ENCODE measurements around the gene RNPEP.
"Not testable (repeated sequence)": the region's sequence is repeated elsewhere in the genome, so short reads cannot be mapped to it uniquely, and the experiment has no call there.

Gene RNPEP

GRCh38 chr1:201955009-201955728 lies 27.3 kb upstream of the RNPEP start, which contains the start of gene TIMM17A:
Gene TIMM17A (plus strand): TSS chr1:201955503. CDS start chr1:201955527, 24 bp downstream.
- DNase-seq, result peak; percentile 95 to 99 (median 98)
- intact Hi-C loops (cut with DNase I), result loop anchor here (5.0 kb wide), 2 partner anchors 68 to 128 kb away; partner anchors contain the start of genes IPO9 and SHISA4

DNA sequence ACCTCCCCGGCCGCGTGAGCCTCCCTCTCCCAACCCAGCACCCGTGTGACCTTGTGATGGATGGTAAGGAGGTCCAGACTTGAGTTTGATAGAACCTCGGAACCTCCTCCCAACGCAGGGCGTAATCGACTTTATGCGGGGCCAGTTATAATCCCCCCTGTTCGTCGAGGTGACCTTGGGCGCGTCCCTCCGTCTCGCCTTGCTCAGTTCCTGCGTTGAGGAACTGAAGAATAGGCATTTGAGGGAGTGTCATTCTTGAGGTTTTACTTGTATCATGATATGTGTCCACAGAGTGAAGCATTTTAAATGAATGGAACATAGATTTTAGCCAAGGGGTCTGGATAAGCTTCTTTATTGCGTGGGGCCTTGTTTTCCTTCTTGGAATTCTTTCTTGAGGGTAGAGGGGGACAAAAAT lies 26.7 kb upstream of the RNPEP start:
- intact Hi-C loops (cut with DNase I), result loop anchor here (5.0 kb wide), 2 partner anchors 68 to 128 kb away; partner anchors contain the start of genes IPO9 and SHISA4

DNA sequence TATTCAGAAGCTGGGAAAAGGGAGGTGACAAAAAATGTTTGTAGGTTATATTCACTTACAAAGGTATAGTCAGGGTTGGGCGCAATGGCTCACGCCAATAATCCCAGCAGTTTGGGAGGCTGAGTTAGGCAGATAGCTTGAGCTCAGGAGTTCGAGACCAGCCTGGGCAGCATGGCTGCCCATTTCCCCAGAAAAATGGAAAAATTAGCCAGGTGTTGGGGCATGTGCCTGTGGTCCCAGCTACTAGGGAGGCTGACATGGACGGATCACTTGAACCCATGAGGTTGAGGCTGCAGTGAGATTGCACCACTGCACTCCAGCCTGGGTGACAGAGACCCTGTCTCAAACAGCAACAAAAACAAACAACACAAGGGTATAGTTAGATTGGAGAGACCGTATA lies 24.1 kb upstream of the RNPEP start:
- intact Hi-C loops (cut with DNase I), result loop anchor here (5.0 kb wide), 2 partner anchors 71 to 131 kb away; partner anchors contain the start of genes IPO9 and SHISA4
- no peak for DNase-seq

More for the DNA sequence above, 26.7 kb upstream of the RNPEP start:
- DNase-seq, result no peak

GRCh38 chr1:201962382-201962781 lies 20.1 kb upstream of the RNPEP start:
- DNase-seq; intact Hi-C loops (cut with DNase I): not testable (repeated sequence)

GRCh38 chr1:201964261-201964660 lies 18.2 kb upstream of the RNPEP start:
- intact Hi-C loops (cut with DNase I), result no loop called here
- no peak for DNase-seq

DNA sequence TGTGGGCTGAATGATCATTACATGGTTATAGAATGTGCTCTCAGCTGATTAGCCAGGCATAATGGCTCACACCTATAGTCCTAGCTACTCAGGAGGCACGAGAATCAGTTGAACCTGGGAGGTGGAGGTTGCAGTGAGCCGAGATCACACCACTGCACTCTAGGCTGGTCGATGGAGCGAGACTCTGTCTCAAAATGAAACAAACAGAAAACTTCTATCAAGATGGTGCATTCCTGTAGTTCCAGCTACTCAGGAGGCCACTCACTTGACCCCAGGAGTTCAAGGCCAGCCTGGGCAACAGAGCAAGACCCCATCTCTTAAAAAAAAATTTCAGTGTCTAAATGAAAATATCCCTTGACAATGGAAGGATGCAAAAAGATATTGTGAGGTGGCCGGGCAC lies 16.3 kb upstream of the RNPEP start:
- no peak for DNase-seq

DNA sequence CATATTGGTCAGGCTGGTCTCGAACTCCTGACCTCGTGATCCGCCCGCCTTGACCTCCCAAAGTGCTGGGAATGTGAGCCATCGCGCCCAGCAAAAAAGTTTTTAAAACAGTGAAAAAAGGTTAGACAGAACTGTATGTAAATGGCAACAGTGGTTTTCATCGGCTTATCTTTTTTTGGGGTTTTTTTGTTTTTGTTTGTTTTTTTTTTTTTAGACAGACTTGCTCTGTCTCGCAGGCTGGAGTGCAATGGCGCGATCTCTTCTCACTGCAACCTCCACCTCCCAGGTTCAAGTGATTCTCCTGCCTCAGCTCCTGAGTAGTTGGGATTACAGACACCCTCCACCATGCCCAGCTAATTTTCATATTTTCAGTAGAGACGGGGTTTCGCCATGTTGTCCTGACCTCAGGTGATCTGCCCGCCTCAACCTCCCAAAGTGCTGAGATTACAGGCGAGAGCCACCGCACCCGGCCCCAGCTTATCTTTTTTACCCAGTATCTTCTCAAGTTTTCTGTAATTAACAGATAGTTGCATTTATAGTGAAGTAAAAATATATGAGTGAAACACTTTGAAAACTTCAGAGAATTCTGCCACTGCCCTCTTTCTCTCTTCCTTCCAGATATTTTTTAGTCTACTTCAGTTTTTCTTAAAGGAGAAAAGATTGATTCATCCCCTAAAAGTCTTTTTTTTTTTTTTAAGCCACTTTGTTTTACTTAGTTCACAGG lies 14.1 kb upstream of the RNPEP start:
- intact Hi-C loops (cut with DNase I), result no loop called here

More for the DNA sequence above, 16.3 kb upstream of the RNPEP start:
- intact Hi-C loops (cut with DNase I), result no loop called here

GRCh38 chr1:201970334-201971159 lies 11.9 kb upstream of the RNPEP start:
- no peak for DNase-seq
- intact Hi-C loops (cut with DNase I), result loop anchor here (5.0 kb wide), 2 partner anchors 78 to 93 kb away; no protein-coding TSS in a partner anchor

More for the DNA sequence above, 14.1 kb upstream of the RNPEP start:
- no peak for DNase-seq

- intact Hi-C loops (cut with DNase I), result no loop called here
- peak in 41 of 42 donors; percentile 41 to 90 (median 78) for DNase-seq
Observed at GRCh38 chr1:201982082-201982622, 296 bp upstream of the RNPEP start.

- intact Hi-C loops (cut with DNase I), result no loop called here
- no peak for DNase-seq
Observed at GRCh38 chr1:201983380-201983805, 945 bp downstream of the RNPEP start.

DNA sequence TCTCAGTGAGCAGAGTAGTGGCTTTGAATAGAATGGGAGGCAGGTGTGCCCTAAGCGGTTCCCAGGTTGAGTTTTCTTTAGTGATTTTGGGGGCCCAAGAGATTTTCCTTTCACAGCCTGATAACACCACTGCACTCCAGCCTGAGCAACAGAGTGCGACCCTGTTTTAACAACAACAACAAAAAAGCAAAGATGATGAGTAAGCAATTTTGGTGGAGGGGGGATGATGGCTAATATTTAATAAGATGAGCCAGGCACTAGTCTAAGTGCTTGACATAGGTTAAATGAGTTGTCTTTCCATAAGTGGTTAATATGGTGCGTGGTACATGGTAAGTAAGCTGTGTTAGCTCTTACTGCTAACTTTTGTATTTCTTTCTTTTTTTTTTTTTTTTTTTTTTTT lies 2.0 kb downstream of the RNPEP start:
- intact Hi-C loops (cut with DNase I), result no loop called here
- no peak for DNase-seq

DNA sequence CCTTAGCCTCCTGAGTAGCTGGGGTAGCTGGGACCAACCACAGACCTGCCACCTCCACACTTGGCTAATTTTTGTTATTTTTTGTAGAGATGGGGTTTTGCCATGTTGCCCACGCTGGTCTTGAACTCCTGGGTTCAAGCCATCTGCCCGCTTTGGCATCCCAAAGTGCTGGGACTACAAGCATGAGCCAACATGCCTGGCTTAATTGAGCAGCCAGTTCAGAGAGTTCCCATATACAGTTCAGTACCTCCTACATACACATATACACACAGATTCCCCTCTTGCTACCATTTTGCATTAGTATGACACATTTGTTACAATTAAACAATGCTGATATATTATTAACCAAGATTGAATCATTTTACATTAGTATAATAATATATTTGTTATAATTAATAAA lies 2.9 kb downstream of the RNPEP start:
- intact Hi-C loops (cut with DNase I), result no loop called here
- no peak for DNase-seq

DNA sequence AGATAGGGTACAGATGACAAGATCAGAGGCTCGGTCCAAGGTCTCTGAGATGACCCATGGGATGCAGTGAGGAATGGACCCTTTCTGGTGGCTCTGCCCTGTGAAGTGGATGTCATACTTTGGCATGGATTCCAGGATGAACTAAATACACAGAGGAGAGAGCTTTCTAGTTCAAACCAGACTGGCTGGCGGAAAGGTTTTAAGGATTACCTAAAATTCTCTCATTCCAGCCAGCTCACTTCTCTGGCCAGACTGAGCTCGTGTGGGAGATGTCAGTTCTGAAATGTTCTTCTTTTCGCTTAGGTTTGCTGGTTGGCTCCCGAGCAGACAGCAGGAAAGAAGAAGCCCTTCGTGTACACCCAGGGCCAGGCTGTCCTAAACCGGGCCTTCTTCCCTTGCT lies 6.2 kb downstream of the RNPEP start:
- peak in 1 of 42 donors; percentile 21 for DNase-seq
- intact Hi-C loops (cut with DNase I), result no loop called here

DNA sequence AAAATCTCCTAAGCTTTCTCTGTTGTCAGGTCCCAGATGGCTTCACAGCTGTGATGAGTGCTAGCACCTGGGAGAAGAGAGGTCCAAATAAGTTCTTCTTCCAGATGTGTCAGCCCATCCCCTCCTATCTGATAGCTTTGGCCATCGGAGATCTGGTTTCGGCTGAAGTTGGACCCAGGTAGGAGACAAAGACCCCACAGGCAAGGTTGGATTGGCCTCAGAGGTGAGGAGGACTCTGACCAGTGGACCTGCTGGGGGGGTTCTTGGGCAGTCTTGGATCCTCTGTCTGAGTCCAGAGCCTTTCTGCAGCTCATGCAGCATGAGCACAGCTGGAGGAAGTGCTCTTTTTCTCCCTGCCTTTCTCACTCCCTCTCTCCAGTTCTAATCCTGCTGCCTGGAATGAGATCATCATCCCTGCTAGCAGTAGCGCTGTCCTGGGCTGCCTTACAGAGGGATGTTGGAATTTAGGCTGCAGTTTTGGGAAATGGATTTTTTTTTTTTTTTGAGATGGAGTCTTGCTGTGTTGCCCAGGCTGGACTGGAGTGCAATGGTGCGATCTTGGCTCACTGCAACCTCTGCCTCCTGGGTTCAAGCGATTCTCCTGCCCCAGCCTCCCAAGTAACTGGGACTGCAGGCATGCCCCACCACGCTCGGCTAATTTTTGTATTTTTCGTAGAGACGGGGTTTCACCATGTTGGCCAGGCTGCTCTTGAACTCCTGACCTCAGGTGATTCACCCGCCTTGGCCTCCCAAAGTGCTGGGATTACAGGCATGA lies 7.1 kb downstream of the RNPEP start:
- intact Hi-C loops (cut with DNase I), result no loop called here
- DNase-seq, result peak in 2 of 42 donors; percentile 2 to 12

- peak in 1 of 42 donors; percentile 2 for DNase-seq
- intact Hi-C loops (cut with DNase I), result no loop called here
Observed at GRCh38 chr1:201990427-201990826, 8.0 kb downstream of the RNPEP start.

DNA sequence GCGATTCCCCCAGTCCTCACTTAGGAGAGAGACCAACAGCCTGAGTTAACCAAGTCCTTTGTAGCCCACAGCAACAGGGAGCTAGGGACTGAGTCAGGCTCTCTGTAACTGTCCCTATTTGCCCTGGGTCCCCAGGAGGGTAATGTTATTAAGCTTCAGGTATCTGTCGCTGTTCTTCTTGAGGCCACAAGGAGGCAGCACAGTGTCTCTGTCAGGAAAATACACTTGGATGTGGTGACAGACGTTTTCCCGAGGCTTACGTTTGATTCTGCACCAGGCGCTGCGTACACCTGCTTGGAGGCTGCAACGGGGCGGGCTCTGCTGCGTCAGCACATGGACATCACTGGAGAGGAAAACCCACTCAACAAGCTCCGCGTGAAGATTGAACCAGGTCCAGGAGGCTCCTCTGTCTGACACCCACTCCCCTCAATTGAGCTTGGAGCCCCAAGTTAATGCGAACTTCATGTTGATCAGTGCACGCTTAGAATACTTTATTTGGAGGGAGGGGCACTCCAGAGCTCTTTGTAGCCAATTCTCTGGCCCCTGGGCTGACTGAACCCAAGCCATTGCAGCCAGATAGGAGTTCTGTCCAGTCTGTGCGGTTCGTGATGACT lies 17.3 kb downstream of the RNPEP start:
- intact Hi-C loops (cut with DNase I), result no loop called here
- DNase-seq, result peak in 40 of 42 donors; percentile 12 to 80 (median 54)

- intact Hi-C loops (cut with DNase I), result no loop called here
- no peak for DNase-seq
Observed at GRCh38 chr1:202002507-202002906, 20.1 kb downstream of the RNPEP start.

DNA sequence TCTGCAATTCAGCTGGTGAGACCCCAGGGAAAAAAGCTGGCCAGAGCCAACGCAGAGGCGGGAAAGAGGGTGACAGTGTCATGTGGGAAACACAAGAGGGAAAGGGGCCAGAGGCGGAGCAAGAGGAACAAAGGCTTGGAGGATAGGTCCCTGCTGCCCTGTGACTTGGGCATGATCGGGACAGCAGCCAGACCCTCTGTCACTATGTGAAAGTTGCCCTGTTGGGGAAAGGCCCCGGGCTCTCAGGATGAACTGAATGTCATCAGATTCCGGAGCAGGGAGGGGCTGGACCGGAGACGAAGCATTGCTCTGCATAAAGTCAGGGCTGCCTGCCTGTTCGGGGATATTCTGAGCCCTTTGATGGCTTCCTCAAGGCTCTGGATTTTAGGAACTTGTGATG lies 22.3 kb downstream of the RNPEP start:
- intact Hi-C loops (cut with DNase I), result loop anchor here (5.0 kb wide), 2 partner anchors 113 to 133 kb away; no protein-coding TSS in a partner anchor
- DNase-seq, result peak in 28 of 42 donors; percentile 11 to 88 (median 43)

All from head of caudate nucleus (tissue), 42 donors.